Stimulated activated naive CD8-positive, alpha-beta T cell treated with anti-CD3 and anti-CD28 coated beads, Interleukin-15, Interleukin-2, amounts not matched to agents 100 U/mL and 50 U/mL, for 24 hours (primary cell): ENCODE data around the gene HCRT.

Experiments used
- ATAC-seq: fragments of 150-1000 bp; cut with Tn5 transposase; one replicate; pipeline ENCODE4 v1.10.0; 2021
- DNase-seq: peaks from one replicate; pipeline ENCODE4 v3.0.0; 2021

Gene HCRT

DNA sequence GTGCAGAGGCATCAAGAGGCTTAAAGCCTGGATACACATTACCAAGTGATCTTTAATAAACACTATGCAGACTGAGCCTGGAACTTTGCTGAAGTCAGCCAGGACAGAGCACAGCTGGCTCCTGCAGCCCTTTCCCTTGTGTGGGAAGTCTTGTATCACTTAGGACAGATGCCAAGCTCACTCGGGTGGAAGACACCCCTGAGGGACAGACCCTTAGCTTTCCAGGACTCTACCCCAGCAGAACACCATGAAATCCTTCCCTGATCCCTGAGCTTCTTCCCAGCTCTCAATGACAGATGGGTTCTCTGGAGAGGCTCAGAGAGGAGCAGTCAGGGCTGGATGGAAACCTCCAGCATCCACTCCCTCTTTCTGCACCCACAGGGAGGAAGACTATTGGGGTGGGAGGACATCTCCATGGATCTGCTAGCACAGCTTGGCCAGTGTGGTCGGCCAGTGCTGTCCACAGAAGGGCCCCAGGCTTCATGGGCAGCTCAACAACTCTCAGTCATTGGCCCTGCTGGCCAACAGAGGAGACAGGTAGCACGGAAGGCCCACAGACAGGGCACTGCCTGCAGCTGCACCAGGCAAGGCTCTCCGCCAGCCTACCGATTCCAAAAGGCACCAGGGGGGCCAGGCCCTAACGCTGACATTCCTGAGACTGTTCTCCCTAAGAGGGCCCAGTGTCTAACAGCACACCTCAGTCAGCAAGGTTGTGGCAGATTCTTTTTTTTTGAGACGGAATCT lies 46.3 kb downstream of the HCRT start:
- DNase-seq (no peak), ATAC-seq (no peak)

DNA sequence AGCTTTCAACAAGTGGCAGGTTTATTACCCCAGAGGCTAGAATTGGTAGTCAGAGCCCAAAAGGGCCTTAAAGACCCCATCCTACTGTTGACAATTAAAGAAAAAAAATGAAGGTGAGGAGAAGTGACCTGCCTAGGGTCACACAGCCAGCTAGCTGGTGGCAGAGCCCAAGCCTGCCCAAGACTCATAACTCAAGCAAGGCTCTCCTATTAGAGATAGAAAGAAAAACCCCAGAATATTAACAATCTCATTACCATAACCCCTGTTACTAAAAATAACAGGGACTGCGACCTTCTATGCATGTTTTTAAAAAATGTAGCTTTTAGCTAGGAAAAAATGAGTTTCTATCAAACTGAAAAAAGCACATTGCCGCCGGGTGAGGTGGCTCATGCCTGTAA lies 48.6 kb downstream of the HCRT start:
- ATAC-seq (no peak), DNase-seq (no peak)

GRCh38 chr17:42135664-42136653 lies 49.3 kb downstream of the HCRT start:
- ATAC-seq (no peak), DNase-seq (no peak)

DNA sequence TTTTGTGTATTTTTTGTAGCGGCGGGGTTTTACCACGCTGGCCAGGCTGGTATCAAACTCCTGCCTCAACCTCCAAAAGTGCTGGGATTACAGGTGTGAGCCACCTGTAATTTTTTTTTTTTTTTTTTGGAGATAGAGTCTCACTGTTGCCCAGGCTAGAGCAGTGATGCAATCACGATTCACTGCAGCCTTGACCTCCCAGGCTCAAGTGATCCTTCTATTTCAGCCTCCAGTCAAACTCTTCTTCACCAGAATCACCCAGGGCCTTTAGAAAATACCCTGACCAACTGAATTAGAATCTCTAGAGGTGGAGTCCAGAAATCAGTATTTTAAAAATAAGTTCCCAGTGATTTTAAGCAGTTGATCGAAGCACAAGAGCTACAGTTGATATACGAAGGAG lies 50.1 kb downstream of the HCRT start:
- ATAC-seq (no peak), DNase-seq (no peak)
